Breast epithelium (tissue), 4 donors: ENCODE results near the gene PKD1L1. TPM values are rescaled to one million over a fixed set of nuclear protein-coding genes. Genes with fewer than 3 reads are reported as not detected.

Source experiments
- DNase-seq, 2 donors: peaks; one replicate each; pipeline ENCODE4 v3.0.0-alpha.2; 2019; ENCODE audit warnings: low spot score in 2 of 2
- H3K27ac ChIP-seq, 2 donors: fragments of 200-600 bp; sonication (generic) in 1 of 2; one replicate each; pipeline ENCODE4 v1.5.1; 2016 to 2019; ENCODE audit warnings: mild to moderate bottlenecking in 1 of 2
- H3K27me3 ChIP-seq, 2 donors: fragments of 200-600 bp; sonication (generic) in 1 of 2; one replicate each; pipeline versions ENCODE4 v1.5.1 to v1.6.0; 2017 to 2019; ENCODE audit warnings: control low read depth in 1 of 2, mild to moderate bottlenecking in 1 of 2
- H3K36me3 ChIP-seq: fragments of 200-600 bp; one replicate; pipeline ENCODE4 v1.5.1; 2019
- H3K4me1 ChIP-seq, 2 donors: fragments of 200-600 bp; sonication (generic); one replicate each; pipeline ENCODE4 v1.5.1; 2016 to 2019; ENCODE audit warnings: control low read depth in 1 of 2
- H3K4me3 ChIP-seq, 3 donors: fragments of 200-600 bp; sonication (generic); 1 replicate in 2 of 3; 2 replicates in 1 of 3; pipeline ENCODE4 v1.5.1; 2016 to 2019; ENCODE audit warnings: mild to moderate bottlenecking in 3 of 3, moderate library complexity in 2 of 3
- H3K9me3 ChIP-seq, 2 donors: fragments of 200-600 bp; sonication (generic) in 1 of 2; one replicate each; pipeline ENCODE4 v1.5.1; 2016 to 2019; ENCODE audit warnings: control low read depth in 1 of 2
- CTCF ChIP-seq, 3 donors: fragments of 450-650 bp; IDR thresholded peaks; one replicate each; pipeline ENCODE4 v1.5.1; 2016 to 2017; ENCODE audit warnings: antibody characterized with exemption in 3 of 3, mild to moderate bottlenecking in 3 of 3, moderate library complexity in 3 of 3
- POLR2A ChIP-seq: fragments of 450-650 bp; IDR thresholded peaks from one replicate; pipeline ENCODE4 v1.6.1; 2016; ENCODE audit warnings: antibody characterized with exemption, mild to moderate bottlenecking, moderate library complexity
- POLR2AphosphoS5 ChIP-seq, 3 donors: sonication (generic); formaldehyde crosslinking; IDR thresholded peaks; one replicate each; pipeline ENCODE4 v1.6.1; 2017; ENCODE audit warnings: antibody characterized with exemption in 3 of 3
- intact Hi-C: fragments of 100-400 bp; cut with DNase I; formaldehyde crosslinking; loops from one replicate; pipeline ENCODE4 v1.15.1; 2023; ENCODE audit warnings: low total_unique reads
- total RNA-seq, 3 donors: library from RNA; depleted of rRNA; stranded (reverse); fragments of >200 nt; gene quantifications; one replicate each; pipeline ENCODE4 v1.1.0, GENCODE V29; 2016

The PKD1L1 gene
- total RNA-seq, 3 donors from 2014 or later: 0.32 to 0.44 (median 0.33) TPM

GRCh38 chr7:47741984-47742383 lies 206.3 kb downstream of the PKD1L1 start:
- Histone ChIP-seq H3K27me3 (no peaks in the 10 kb centered on the region), H3K4me3 (no peak overlapping the region), H3K36me3 (no peaks in the 10 kb centered on the region), H3K9me3 (no peaks in the 10 kb centered on the region), H3K4me1 (no peaks in the 10 kb centered on the region), H3K27ac (no peak overlapping the region)
- intact Hi-C loops: no loop called here
- TF ChIP-seq CTCF (IDR thresholded peaks at IDR 0.05): no peak
- TF ChIP-seq POLR2A: no peak
- no peak for TF ChIP-seq POLR2AphosphoS5 (IDR thresholded peaks at IDR 0.05)
- DNase-seq: no peak

GRCh38 chr7:47739891-47740290 lies 208.4 kb downstream of the PKD1L1 start:
- TF ChIP-seq CTCF (IDR thresholded peaks at IDR 0.05): no peak
- no peak for TF ChIP-seq POLR2A
- TF ChIP-seq POLR2AphosphoS5 (IDR thresholded peaks at IDR 0.05): no peak
- Histone ChIP-seq H3K27ac (no peak overlapping the region), H3K36me3 (no peaks in the 10 kb centered on the region), H3K27me3 (no peaks in the 10 kb centered on the region), H3K4me1 (no peaks in the 10 kb centered on the region), H3K9me3 (no peaks in the 10 kb centered on the region), H3K4me3 (no peak overlapping the region)
- intact Hi-C loops: loop anchor here (1.0 kb wide), 1 partner anchor 21 kb away; no protein-coding TSS in a partner anchor
- DNase-seq: no peak

- H3K9me3 ChIP-seq: no peaks in the 10 kb centered on the region
- H3K27me3 ChIP-seq: no peaks in the 10 kb centered on the region
- intact Hi-C loops: loop anchor here (1.0 kb wide), 1 partner anchor 20 kb away; no protein-coding TSS in a partner anchor
- no peaks in the 10 kb centered on the region for H3K4me1 ChIP-seq
- no peak for TF ChIP-seq POLR2AphosphoS5 (IDR thresholded peaks at IDR 0.05)
- TF ChIP-seq POLR2A: no peak
- H3K36me3 ChIP-seq: no peaks in the 10 kb centered on the region
- no peak for DNase-seq
- no peak overlapping the region for H3K4me3 ChIP-seq
- H3K27ac ChIP-seq: no peak overlapping the region
Observed at GRCh38 chr7:47739301-47739875, 208.9 kb downstream of the PKD1L1 start.

GRCh38 chr7:47738563-47739166 lies 209.6 kb downstream of the PKD1L1 start:
- Histone ChIP-seq H3K27ac (no peak overlapping the region), H3K4me3 (no peak overlapping the region), H3K9me3 (no peaks in the 10 kb centered on the region), H3K27me3 (no peaks in the 10 kb centered on the region), H3K36me3 (no peaks in the 10 kb centered on the region), H3K4me1 (no peaks in the 10 kb centered on the region)
- intact Hi-C loops: loop anchor here (1.0 kb wide), 1 partner anchor 19 kb away; no protein-coding TSS in a partner anchor
- no peak for DNase-seq
- TF ChIP-seq POLR2AphosphoS5 (IDR thresholded peaks at IDR 0.05) (no peak), POLR2A (no peak), CTCF (IDR thresholded peaks at IDR 0.05) (no peak)

- no peak for TF ChIP-seq POLR2A
- no peaks in the 10 kb centered on the region for H3K36me3 ChIP-seq
- DNase-seq: no peak
- no peaks in the 10 kb centered on the region for H3K27me3 ChIP-seq
- no peaks in the 10 kb centered on the region for H3K9me3 ChIP-seq
- H3K4me1 ChIP-seq: no peaks in the 10 kb centered on the region
- no peak overlapping the region for H3K4me3 ChIP-seq
- intact Hi-C loops: no loop called here
- H3K27ac ChIP-seq: no peak overlapping the region
Observed at GRCh38 chr7:47737601-47738000, 210.7 kb downstream of the PKD1L1 start.
